Suprapubic skin (tissue), 2 donors: ENCODE measurements around the gene TMEM184B.

Source experiments
- EP300 ChIP-seq: sonication (generic); formaldehyde crosslinking; IDR thresholded peaks from one replicate; pipeline ENCODE4 v1.6.1; 2017; ENCODE audit warnings: antibody characterized with exemption
- POLR2A ChIP-seq, 2 donors: fragments of 450-650 bp; IDR thresholded peaks; one replicate each; pipeline ENCODE4 v1.6.1; 2017; ENCODE audit warnings: antibody characterized with exemption in 2 of 2, mild to moderate bottlenecking in 2 of 2, moderate library complexity in 2 of 2

GRCh38 chr22:38186429-38186828, 86.4 kb downstream of the TMEM184B start:
- TF ChIP-seq POLR2A (IDR thresholded peaks at IDR 0.05) (no peak), EP300 (no peak)
